CD4-positive, alpha-beta T cell treated with Interleukin-21 for 1 hour (primary cell): ENCODE measurements around the gene RERE.
"Not testable (repeated sequence)": the region's sequence is repeated elsewhere in the genome, so short reads cannot be mapped to it uniquely, and the experiment has no call there.

Experiments used
- DNase-seq: peaks from one replicate; pipeline ENCODE4 v3.0.0-alpha.2; 2020

Gene RERE

DNA sequence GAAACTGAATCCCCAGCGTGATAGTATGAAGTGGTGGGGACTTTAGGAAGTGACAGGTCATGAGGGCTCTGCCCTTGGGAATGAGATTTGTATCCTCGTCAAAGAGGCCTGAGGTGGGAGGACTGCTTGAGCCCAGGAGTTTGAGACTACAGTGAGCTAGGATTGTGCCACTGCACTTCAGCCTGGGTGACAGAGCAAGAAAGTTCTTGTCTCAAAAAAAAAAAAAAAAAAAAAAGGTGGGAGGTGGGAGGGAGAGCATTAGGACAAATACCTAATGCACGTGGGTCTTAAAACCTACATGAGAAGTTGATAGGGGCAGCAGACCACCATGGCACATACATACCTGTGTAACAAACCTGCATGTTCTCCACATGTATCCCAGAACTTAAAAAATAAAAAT is 24.0 kb upstream of the RERE start:
- no peak for DNase-seq

DNA sequence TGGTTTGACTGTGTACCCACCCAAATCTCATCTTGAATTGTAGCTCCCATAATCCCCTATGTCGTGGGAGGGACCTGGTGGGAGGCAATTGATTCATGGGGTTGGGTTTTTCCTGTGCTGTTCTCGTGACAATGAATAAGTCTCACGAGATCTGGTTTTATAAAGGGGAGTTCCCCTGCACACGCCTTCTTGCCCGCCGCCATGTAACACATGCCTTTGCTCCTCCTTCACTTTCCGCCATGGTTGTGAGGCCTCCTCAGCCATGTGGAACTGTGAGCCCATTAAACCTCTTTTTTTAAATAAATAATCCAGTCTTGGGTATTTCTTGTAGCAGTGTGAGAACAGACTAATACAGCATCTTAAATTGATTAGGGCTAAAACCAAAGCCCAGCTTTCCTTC is 22.6 kb upstream of the RERE start:
- no peak for DNase-seq

DNA sequence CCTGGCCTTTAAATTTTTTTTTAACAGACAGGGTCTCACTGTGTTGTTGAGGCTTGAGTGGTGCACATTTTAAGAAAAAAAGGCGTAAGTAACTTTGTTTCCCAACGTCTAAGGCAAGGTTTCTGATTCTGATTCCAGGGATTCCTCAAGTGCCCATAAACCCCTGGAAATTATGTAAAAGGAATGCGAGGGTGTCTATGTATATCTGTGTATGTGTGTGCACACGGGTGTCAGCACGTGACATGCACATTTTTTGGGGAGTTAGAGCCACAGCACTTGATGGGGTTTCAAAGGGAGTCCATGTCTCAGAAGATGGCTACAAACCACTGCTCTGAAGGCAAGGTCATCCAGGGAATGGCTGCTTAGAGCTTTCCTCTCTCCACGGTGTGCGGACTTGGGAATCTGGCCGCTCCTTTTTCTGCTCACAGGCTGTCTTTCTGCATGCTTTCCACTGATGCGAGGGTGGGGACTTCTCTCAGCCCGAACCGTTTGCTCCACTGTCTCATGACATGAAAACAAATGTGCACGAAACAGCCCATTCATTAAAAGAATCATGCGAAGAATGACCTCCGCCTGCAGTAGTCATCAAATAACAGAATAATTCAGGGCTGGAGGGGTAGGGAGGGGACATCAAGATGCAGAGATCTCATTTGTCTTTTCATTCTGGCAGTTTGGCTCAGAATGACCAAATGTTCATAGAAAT is 18.7 kb upstream of the RERE start:
- DNase-seq, result no peak

DNA sequence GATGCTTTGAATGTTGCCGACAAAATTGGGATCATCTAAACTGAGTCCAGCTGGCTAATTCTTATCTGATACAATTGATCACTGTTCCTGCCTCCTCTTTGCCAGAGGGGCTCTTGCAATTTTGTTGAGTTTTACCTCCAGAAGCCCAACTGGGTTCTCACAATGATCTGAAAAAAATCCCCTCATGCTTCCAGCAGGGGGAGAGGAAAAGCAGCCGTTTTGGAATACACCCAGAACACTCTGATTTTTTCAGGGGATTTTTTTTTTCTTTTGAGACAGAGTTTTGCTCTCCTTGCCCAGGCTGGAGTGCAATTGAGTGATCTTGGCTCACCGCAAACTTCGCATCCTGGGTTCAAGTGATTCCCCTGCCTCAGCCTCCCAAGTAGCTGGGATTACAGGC is 13.9 kb upstream of the RERE start:
- no peak for DNase-seq

DNA sequence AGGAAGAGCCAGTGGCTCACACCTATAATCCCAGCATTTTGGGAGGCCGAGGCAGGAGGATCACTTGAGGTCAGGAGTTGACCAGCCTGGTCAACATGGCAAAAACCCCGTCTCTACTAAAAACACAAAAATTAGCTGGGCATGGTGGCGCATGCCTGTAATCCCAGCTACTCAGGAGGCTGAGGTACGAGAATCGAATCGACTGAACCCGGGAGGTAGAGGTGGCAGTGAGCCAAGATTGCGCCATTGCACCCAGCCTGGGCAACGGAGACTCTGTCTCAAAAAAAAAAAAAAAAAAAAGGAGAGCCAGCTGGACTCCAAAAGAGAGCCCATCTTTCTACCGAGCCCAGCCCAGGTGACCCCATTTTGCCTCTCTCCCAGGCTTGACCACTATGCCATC is 13.3 kb upstream of the RERE start:
- not testable (repeated sequence) for DNase-seq

DNA sequence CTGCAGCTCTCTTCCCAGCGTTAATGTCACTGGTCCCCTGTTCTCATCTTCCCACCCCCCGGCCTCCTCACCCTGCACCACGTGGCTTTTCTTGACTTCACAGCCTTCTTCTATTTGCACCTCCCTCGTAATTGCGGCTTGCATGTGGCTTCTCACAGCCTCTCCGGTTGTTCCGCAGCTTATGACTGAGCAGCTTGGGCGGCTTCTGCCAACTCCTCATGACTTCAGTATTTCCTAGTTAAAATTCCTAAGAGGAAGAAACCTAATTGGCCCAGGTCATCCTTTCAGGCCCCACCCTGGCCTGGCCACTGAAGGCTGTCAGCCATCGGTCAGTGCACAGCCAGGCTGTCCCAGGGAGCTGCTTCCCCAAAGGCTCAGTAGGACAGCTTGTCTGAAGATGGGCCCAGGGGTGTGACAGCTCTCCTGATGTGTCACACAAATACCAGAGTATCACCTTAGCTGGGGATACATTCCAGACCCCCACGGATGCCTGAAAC is 8.6 kb upstream of the RERE start:
- DNase-seq, result no peak

DNA sequence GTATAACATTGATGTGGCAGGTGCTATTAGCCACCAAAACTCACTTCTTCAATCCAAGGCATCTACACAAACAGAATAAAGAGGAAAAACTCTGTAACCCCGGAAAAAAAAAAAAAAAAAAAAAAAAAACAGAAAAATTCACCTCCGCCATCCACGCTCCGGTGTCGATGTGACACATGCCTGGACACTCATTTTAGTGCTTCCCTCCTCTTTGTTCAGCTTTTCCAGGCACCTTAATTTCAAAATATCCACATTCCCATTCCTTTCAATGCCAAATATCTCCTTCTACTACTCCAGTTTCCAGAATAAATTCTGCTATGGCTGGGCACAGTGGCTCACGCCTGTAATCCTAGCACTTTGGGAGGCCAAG is 5.8 kb upstream of the RERE start:
- DNase-seq, result no peak

DNA sequence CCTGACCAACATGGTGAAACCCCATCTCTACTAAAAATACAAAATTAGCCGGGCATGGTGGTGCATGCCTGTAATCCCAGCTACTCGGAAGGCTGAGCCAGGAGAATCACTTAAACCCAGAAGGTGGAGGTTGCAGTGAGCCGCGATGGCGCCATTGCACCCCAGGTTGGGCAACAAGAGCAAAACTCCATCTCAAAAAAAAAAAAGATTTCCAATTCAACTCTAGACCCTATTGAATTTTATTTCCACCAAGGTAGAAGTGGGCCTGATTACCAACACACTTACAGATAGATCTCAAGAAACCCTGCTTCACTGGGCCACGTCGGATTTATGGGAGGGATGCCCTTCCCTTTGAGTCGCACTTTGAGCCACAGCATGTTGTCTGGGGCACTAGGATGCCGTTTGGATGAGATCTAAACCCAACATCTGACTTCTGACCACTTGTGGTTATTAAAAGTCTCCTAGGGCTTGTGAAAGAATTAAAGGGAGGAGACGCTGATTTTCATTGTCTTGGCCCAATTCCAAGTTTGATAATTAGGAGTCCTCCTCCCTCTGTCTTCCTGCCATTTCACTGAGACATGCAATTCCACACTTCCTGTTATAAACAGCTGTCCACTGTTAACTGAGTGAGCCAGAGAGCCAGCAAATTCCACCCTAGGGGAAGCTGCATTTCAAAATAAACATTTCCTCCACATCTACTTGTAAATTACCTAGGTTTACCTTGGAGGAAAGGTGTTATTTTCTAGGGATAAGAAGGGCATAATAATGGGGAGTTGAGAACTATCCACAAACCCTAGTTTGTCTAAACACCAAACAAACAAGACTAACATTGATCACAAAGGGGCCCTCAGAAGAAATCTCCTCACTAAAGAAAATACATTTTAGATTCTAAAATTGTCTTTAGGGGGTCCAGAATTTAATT is 5.2 kb upstream of the RERE start:
- no peak for DNase-seq

DNA sequence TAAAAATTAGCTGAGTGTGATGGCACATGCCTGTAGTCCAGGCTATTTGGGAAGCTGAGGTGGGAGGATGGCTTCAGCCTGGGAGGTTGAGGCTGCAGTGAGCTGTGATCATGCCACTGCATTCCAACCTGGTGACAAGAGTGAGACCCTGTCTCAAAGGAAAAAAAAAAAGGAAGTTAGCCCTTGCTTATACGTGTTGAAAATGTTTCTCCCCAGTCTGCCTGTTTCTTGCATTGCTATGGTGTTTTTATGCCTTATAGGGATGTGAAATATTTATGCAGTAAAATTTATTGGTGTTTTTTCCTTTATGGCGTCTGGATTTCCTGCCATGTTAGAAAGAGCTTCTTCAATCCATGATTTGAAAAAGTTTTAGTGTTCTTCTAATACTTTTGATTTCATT is 3.6 kb upstream of the RERE start:
- no peak for DNase-seq

DNA sequence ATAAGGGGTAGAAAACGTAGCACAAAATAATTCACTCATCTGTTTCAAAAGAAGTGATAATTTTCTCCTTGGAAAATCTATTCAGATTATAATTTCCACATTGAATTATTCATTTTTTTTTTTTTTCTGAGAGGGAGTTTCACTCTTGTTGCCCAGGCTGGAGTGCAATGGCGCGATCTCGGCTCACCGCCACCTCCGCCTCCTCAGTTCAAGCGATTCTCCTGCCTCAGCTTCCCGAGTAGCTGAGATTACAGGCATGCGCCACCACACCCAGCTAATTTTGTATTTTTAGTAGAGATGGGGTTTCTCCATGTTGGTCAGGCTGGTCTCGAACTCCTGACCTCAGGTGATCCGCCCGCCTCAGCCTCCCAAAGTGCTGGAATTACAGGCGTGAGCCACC is 1.3 kb upstream of the RERE start:
- not testable (repeated sequence) for DNase-seq

DNA sequence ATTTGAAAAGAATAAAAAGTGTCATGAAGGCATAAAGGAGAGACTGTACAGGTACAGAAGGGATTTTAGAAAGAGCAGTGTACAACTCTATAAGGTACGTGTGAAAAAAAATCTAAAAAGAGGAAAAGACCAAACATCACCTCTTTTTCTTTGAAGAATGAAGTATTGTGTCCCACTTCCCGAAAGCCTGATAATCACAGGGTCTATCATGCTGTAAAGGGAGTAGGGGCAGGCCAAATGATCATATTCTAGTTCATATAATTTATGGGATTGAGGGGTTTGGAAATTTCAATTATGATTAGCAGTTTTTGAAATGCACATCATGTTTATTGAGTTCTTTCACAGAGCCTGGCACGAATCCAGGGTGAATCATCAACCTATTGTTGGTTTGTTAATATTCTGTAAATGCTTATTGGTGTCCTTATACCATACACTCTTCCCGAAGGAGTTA is 910 bp upstream of the RERE start:
- no peak for DNase-seq

DNA sequence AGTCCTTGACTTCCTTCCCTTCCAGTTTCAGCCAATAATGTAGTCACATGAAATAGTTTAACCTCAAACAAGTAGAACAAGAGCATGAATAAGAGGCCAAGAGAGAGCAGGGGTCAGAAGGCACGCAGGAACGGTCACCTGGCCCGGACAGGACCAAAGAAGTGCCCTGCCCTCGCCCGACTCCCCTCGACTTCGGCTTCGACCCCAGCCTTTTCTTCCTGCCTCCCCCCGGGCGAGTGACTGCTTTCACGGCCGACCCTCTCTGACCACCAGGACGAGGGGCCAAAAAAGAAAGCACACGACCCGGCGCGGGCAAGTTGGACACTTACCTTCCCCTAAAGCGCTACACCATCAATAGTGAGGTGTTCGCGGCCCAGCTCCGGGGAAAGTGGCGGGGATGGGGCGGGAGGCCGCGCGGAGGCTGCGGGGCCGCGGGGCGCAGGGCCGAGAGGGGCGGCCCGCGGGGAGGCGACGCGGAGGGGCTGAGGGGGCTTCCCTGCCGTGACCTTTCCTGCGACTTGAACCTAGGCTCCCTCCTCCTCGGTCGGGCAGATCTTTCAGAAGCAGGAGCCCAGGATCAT is 519 bp downstream of the RERE start:
- DNase-seq, result peak; percentile 17

DNA sequence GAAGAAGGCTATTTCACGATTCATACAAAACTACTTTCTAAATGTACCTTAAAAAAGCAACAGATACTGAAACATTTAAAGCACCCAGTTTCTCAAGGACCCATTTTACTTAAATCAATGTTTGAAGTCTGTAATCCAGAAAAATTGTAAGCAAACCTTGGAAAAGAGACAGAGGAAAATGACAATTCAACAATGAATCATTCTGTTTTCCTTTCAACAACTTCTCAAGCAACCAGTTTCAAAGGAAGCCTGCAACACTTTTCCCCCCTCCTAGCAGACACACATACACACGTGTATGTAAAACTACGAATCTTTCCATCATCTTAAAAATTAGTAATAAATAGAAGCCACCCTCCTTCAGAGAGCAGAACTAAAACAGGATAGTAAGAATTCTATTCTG is 1.2 kb downstream of the RERE start:
- no peak for DNase-seq

DNA sequence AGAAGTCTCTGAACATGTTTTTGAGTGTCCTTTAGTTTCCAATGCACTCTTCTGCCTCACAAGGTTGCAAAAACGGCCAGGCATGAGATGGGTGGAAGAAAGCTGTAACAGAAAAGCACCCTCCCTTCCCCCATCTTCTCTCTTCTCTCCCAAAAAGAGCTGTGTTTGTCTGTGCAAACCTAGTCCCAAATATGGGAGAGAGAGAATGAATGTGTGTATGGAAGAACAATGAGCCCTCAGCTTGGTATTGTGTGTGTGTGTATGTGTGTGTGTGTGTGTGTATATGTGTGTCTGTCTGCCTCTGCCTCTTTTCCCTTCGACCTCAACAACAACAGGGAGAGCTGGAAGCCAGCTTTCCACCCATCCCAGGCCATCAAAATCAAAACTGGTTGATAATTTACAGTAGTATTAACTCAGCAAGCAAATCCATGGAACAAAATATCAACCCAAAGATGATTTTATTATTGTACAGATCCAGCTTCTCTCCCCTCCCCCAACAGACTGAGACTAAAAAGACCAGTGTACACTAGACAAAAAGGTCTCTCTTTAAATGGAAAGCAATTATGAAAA is 1.8 kb downstream of the RERE start:
- no peak for DNase-seq

DNA sequence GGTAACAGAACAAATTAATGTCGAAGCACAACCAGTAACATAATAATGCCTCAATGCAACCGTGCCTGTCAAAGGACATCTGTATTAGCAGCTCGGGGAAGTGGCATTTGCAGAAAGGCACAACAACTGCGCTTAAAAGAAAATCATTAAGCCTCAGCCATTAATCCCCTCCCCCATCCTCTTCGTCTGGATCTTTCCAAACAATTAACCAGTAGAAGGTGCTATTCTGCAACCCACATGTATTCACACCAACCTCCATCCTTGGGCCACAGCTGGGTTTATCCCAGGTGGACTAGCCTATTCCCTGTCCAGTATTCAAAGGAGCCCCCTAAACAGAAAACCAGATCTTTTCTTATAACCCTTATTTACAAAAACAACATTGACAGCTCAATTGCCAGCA is 2.6 kb downstream of the RERE start:
- DNase-seq, result no peak

DNA sequence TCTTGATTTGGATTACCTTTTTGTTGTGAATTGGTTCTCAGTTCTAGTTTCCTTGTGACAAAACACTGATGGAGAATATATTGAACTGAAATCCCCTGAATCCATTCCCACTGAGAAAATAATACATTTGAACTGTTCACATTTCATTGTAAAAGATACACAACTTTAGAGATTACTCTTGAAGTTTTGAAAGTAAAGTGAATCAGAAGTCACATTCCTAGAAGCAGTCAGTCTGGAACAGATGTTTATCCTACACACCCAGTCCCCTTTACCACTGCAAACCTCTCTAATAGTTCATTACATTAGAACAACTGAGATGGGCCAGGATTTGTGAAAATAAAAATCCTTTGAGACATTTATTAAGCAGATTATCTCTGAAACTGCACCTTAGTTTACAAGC is 3.4 kb downstream of the RERE start:
- no peak for DNase-seq

DNA sequence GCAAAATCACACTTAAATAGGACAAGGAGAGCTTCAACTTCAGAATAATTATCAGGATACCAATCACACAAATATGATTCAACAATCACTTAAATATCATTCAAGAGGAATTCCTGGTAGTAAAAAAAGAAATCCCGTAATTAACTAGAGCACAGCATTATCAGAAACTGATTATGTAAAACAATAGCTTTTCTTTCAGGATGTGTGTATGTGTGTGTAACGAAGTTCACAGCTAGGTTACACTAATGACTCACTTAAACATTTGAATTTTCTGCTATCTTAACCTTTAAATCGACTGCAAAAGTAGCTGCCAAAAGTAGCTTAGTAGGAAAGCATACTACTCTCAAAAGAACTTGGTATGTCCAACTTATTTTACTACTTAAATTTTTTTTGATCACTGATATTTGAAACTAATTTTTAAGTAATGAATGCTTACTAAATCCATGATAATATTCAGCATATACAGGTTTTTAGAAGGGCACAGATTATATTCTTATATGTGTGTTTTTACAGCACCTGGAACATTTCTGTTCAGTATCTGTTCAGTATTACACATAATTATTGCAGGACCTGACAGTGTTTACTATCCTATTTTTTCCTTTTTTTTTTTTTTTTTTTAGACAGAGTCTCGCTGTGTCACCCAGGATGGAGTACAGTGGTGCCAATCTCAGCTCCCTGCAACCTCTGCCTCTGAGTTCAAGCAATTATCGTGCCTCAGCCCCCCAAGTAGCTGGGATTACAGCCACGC is 4.2 kb downstream of the RERE start:
- no peak for DNase-seq

DNA sequence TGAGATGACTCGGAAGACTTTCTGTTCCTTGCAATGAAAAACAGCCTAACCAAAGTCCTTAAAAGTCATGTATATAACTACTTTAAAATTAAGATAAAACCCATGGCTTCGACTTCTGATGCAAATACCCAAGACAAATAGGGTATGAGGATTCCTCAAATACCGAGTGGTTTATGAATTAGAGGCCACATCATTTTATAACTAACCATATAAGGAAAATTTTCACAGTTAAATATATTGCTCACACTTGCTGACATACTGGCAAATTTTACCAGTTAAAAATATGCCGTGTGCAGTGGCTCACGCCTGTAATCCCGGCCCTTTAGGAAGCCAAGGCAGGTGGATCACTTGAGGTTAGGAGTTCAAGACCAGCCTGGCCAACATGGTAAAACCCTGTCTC is 5.4 kb downstream of the RERE start:
- DNase-seq, result no peak

DNA sequence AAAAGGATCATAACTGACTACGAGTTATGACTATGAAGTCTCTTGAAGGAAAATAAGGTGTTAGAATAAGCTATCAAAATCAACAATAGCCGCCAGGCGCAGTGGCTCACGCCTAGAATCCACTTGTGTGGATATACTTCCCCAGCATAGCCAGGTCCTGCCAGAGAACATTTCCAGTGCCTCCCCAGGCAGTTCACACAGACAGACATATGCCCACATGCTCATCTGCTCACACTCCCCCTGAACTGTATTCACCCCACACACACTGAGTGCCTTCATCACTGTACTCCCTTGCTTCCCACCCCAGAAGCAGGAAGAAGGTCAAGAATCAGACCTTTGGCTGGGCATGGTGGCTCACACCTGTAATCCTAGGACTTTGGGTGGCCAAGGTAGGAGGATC is 6.5 kb downstream of the RERE start:
- DNase-seq, result no peak

DNA sequence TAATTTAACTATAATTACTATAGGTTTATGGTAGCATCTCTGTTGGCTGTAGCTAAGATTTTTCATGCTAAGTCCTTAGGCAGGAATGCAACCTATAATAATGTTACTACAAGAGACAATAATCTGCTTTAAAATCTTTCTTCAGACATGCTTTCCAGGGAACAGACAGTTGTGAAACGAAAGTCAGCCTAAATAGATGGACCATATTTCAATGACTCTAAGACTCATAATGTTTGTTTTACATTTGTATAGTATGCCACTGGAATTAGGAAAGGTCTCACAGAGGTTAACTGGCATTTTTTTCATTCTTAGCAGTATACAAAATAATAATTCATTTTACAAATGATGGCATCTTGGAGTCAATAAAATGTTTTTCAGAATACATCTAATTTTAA is 8.1 kb downstream of the RERE start:
- no peak for DNase-seq

DNA sequence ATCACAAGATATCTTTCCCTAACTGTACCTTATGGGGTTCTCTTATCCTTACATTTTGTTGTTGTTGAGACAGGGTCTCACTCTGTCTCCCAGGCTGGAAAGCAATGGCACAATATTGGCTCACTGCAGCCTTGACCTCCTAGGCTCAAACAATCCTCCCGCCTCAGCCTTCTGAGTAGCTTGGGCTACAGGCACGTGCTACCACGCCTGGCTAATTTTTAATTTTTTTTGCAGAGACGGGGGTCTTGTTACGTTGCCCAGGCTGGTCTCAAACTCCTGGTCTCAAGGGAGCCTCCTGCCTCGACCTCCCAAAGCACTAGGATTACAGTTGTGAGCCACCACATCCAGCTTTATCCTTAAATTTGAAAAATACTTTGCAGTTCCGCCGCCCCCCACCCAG is 10.4 kb downstream of the RERE start:
- no peak for DNase-seq

DNA sequence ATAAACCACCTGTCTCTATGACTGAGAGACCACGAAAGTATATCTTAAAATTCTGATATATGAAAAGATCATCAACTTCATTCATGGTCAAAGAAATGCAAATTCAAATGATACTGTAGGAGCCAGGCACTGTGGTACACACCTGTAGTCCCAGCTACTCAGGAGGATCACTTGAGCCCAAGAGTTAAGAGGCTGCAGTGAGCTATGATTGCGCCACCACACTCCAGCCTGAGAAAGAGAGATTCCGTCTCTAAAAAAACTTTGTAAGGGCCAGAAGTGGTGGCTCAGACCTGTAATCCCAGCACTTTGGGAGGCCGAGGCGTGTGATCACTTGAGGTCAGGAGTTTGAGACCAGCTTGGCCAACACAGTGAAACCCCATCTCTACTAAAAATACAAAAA is 17.0 kb downstream of the RERE start:
- no peak for DNase-seq

DNA sequence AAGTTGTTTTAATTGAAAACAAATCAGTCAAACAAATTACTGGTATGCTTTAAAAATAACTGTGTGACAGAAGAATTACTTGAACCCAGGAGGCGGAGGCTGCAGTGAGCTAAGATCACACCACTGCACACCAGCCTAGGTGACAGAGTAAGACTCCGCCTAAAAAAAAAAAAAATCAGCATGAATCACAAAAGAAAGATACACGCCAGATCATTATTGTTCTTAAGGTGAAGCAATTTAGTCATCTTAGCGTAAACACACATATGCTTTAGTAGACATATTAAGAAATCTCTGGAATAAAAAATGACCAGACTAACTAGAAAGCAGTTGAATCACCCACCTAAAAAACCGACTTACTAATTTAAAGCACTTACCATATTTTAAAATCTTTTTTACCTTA is 20.2 kb downstream of the RERE start:
- DNase-seq, result no peak
